K562 (cell line): ENCODE data around the gene HDAC6. TPM values are rescaled to one million over a fixed set of nuclear protein-coding genes. Genes with fewer than 3 reads are reported as not detected.

Experiments used
- ATAC-seq: fragments of 200-7000 bp; cut with Tn5 transposase; 3 replicates; pipeline ENCODE4 v1.9.1; 2020; ENCODE audit warnings: moderate library complexity
- BruUV-seq: library from RNA; stranded (reverse); fragments of 400-500 nt; replicated peaks from 2 replicates; lab custom pipeline; 2021; lab: Mats Ljungman, UMichigan
- CTCF ChIA-PET: fragments of 300-600 bp; formaldehyde crosslinking; extraction: SDS; loops from one replicate; lab custom pipeline; 2021; ENCODE audit warnings: low intra/inter-chr PET ratio; lab: Yijun Ruan, JAX
- POLR2A ChIA-PET: fragments of 300-600, 350-650 bp; sonication (Branson Sonifier 250); formaldehyde crosslinking; extraction: SDS; loops from one replicate; lab custom pipeline; 2021; ENCODE audit warnings: antibody characterized with exemption, inconsistent platforms; lab: Yijun Ruan, JAX
- DNase-seq, 4 experiments: peaks; one replicate each; pipeline versions ENCODE4 v3.0.0 to v3.0.0-alpha.2; 2011 to 2018; ENCODE audit warnings: low spot score in 3 of 4, mixed read lengths in 3 of 4; ENCODE audit errors: extremely low read depth in 1 of 4
- FAIRE-seq: peaks from 2 replicates; lab custom pipeline; 2011; peaks lifted over from hg19 to GRCh38; lab: Jason Lieb, UNC
- H2AFZ ChIP-seq: 2 replicates; pipeline ENCODE4 v1.6.0; 2011; ENCODE audit warnings: low read depth, low read length, control low read depth, inconsistent platforms
- H3K27ac ChIP-seq: fragments of 200-600 bp; 3 replicates; pipeline ENCODE4 v1.8.0; 2011; ENCODE audit warnings: low read depth, mild to moderate bottlenecking, control low read depth, inconsistent platforms, low read length, moderate library complexity, mixed read lengths; ENCODE audit errors: extremely low read depth
- H3K27me3 ChIP-seq, 2 experiments: fragments of 300-600 bp in 1 of 2; 2 replicates in 1 of 2; 3 replicates in 1 of 2; pipeline versions ENCODE4 v1.6.0 to v1.8.0; 2011; ENCODE audit warnings: inconsistent platforms in 2 of 2, low read length in 2 of 2, mild to moderate bottlenecking in 1 of 2, mixed read lengths in 1 of 2, moderate library complexity in 1 of 2; ENCODE audit not compliant: control insufficient read depth in 2 of 2, insufficient read depth in 2 of 2
- H3K36me3 ChIP-seq: fragments of 300-600 bp; 3 replicates; pipeline ENCODE4 v1.8.0; 2011; ENCODE audit warnings: mild to moderate bottlenecking, low read length, inconsistent platforms; ENCODE audit not compliant: control insufficient read depth, insufficient read depth
- H3K4me1 ChIP-seq, 2 experiments: fragments of 200-600 bp in 1 of 2; replicated peaks in 1 of 2; 2 replicates in 1 of 2; 3 replicates in 1 of 2; pipeline versions ENCODE4 v1.5.1 to v1.8.0; 2011; ENCODE audit warnings: inconsistent platforms in 2 of 2, low read length in 2 of 2, mild to moderate bottlenecking in 1 of 2, mixed read lengths in 1 of 2, moderate library complexity in 1 of 2; ENCODE audit not compliant: control insufficient read depth in 2 of 2, insufficient read depth in 2 of 2
- H3K4me2 ChIP-seq: 2 replicates; pipeline ENCODE4 v1.6.1; 2011; ENCODE audit warnings: low read length, control low read depth, inconsistent platforms, mixed read lengths; ENCODE audit not compliant: insufficient read depth
- H3K4me3 ChIP-seq: fragments of 200-600 bp; sonication (generic), shearing (Covaris generic); 2 replicates; pipeline ENCODE4 v1.5.1; 2016; ENCODE audit warnings: control low read depth, inconsistent platforms
- H3K79me2 ChIP-seq: fragments of 200-600 bp; 3 replicates; pipeline ENCODE4 v1.8.0; 2011; ENCODE audit warnings: low read length, inconsistent platforms; ENCODE audit not compliant: control insufficient read depth, insufficient read depth
- H3K9ac ChIP-seq, 2 experiments: 2 replicates each; pipeline versions ENCODE4 v1.6.0 to v1.6.1; 2011; ENCODE audit warnings: low read depth in 2 of 2, low read length in 2 of 2, control low read depth in 1 of 2, inconsistent platforms in 1 of 2, mild to moderate bottlenecking in 1 of 2, mixed read lengths in 1 of 2; ENCODE audit not compliant: insufficient read depth in 1 of 2
- H3K9me1 ChIP-seq: one replicate; pipeline ENCODE4 v1.6.0; 2011; ENCODE audit warnings: inconsistent platforms, mild to moderate bottlenecking, low read length, moderate library complexity; ENCODE audit not compliant: control insufficient read depth, insufficient read depth
- H3K9me3 ChIP-seq: replicated peaks from 2 replicates; pipeline ENCODE4 v1.5.1; 2011; ENCODE audit warnings: low read depth, low read length, inconsistent platforms; ENCODE audit not compliant: control insufficient read depth, insufficient read depth
- H4K20me1 ChIP-seq: replicated peaks from 2 replicates; pipeline ENCODE4 v1.6.1; 2011; ENCODE audit warnings: low read length, inconsistent platforms, mixed read lengths; ENCODE audit not compliant: control insufficient read depth, insufficient read depth
- ATF7 ChIP-seq: fragments of 450-650 bp; IDR thresholded peaks from 2 replicates; pipeline ENCODE4 v1.7.1; 2014; ENCODE audit warnings: mild to moderate bottlenecking, moderate library complexity
- BRD4 ChIP-seq: fragments of 200-600 bp; sonication (generic); IDR thresholded peaks from 2 replicates; pipeline ENCODE4 v1.6.1; 2017; ENCODE audit warnings: inconsistent platforms
- CCNT2 ChIP-seq: IDR thresholded peaks from 2 replicates; pipeline ENCODE4 v1.6.1; 2011; ENCODE audit warnings: borderline replicate concordance, low read depth, mild to moderate bottlenecking, moderate library complexity, mixed read lengths, low read length; ENCODE audit not compliant: insufficient read length; ENCODE audit errors: extremely low read depth
- RFX7 ChIP-seq: fragments of 250-450 bp; sonication (Bioruptor Pico); IDR thresholded peaks from 2 replicates; pipeline ENCODE4 v1.5.1; 2021; ENCODE audit warnings: mild to moderate bottlenecking
- YY1 ChIP-seq, 3 experiments: IDR thresholded peaks; 2 replicates each; pipeline ENCODE4 v1.6.1; 2011; ENCODE audit warnings: low read length in 2 of 3, mild to moderate bottlenecking in 2 of 3, moderate library complexity in 2 of 3, borderline replicate concordance in 1 of 3, control low read depth in 1 of 3, low read depth in 1 of 3; ENCODE audit not compliant: insufficient read depth in 3 of 3, insufficient replicate concordance in 2 of 3, control insufficient read depth in 1 of 3, insufficient read length in 1 of 3; ENCODE audit errors: extremely low read depth in 1 of 3
- ZKSCAN1 ChIP-seq: fragments of 150-350 bp; IDR thresholded peaks from 2 replicates; pipeline ENCODE4 v1.6.1; 2016; ENCODE audit warnings: low read depth, low read length
- ZNF24 ChIP-seq: fragments of 450-650 bp; IDR thresholded peaks from 2 replicates; pipeline ENCODE4 v1.6.1; 2016
- WGBS: fragments of 100-300 bp; shearing (Covaris generic); methylation state at CpG from one replicate; pipeline ENCODE4 v1.1.6; 2016; ENCODE audit warnings: low coverage, mixed read lengths; ENCODE audit not compliant: insufficient coverage; ENCODE audit errors: missing lambda C conversion rate; 5-methylcytosine and 5-hydroxymethylcytosine counted together
- in situ Hi-C: fragments of 300-500 bp; cut with MboI; formaldehyde crosslinking; loops from 4 replicates; pipeline ENCODE4 v1.15.0; 2018; ENCODE audit warnings: inconsistent platforms, mixed read lengths
- intact Hi-C: fragments of 100-400 bp; cut with micrococcal nuclease; formaldehyde crosslinking; loops from 2 replicates; pipeline ENCODE4 v1.14.2; 2022
- polyA plus RNA-seq, 8 experiments: library from polyadenylated mRNA; depleted of rRNA in 4 of 8; stranded (reverse) in 5 of 8; unstranded in 3 of 8; fragments of >200 nt; fragmentation: Nextera tagmentation in 2 of 8; fragmentation: Illumina TruSeq in 1 of 8; extraction: Ambion mirVana in 2 of 8; extraction: Trizol in 1 of 8; gene quantifications; 2 replicates each; pipeline versions ENCODE4 v1.2.1 to v1.2.3, GENCODE V29; 2011 to 2014; ENCODE audit warnings: inconsistent platforms in 1 of 8, missing spikeins in 1 of 8
- total RNA-seq, 7 experiments: library from RNA; depleted of rRNA in 6 of 7; stranded (reverse); fragments of >200 nt in 6 of 7; fragmentation: Illumina TruSeq in 2 of 7; extraction: Trizol in 2 of 7; gene quantifications; 2 replicates each; pipeline versions ENCODE4 v1.2.1 to v1.2.3, GENCODE V29; 2011 to 2021; ENCODE audit warnings: low replicate concordance in 1 of 7

HDAC6 gene
- total and polyA plus RNA-seq, 9 of the 15 experiments (the other 6 are each of a cell fraction or from before 2014, with no cell fraction given), result 29.9 to 101 (median 71.2) TPM

- H2AFZ ChIP-seq, result no peak overlapping the region
- H3K27me3 ChIP-seq, result no peaks in the 10 kb centered on the region
- in situ Hi-C loops, result no loop called here
- H3K36me3 ChIP-seq, result no peaks in the 10 kb centered on the region
- ATAC-seq (no peak), FAIRE-seq (no peak), DNase-seq (no peak)
- H3K4me3 ChIP-seq, result no peak overlapping the region
- no peak for TF ChIP-seq RFX7 (CRISPR knock-in tag)
- TF ChIP-seq YY1 (IDR thresholded peaks at IDR 0.05; ENCODE audit: borderline replicate concordance in 1 of 3, control insufficient read depth in 1 of 3, extremely low read depth in 1 of 3, insufficient read depth in 3 of 3, insufficient read length in 1 of 3, insufficient replicate concordance in 2 of 3, low read depth in 1 of 3, low read length in 2 of 3), result no peak
- TF ChIP-seq ZNF24, result no peak
- TF ChIP-seq ATF7, result no peak
- TF ChIP-seq ZKSCAN1, result no peak
- TF ChIP-seq BRD4, result no peak
- no peak for TF ChIP-seq CCNT2
- ChIA-PET CTCF (no interaction called here), POLR2A (interaction anchor here (0.6 to 1.7 kb wide), 2 partner anchors 10 to 836 kb away, joined by 4 to 5 read pairs; no protein-coding TSS in a partner anchor)
- peaks cover 16 to 33% of the 10 kb centered on the region in 2 experiments for H3K4me1 ChIP-seq
- H3K9me3 ChIP-seq, result no peaks in the 10 kb centered on the region
- no TSS peak for BruUV-seq
- no peak overlapping the region for H3K4me2 ChIP-seq
- H3K79me2 ChIP-seq, result peaks cover 10% of the 10 kb centered on the region; the same call in 1 of the 3 replicates
- no peak overlapping the region for H3K27ac ChIP-seq
- 82% methylated on average over 5 of the region's 6 CpGs for WGBS
- intact Hi-C loops, result no loop called here
- no peaks in the 10 kb centered on the region for H4K20me1 ChIP-seq
- H3K9me1 ChIP-seq, result no peaks in the 10 kb centered on the region
- H3K9ac ChIP-seq, result no peak overlapping the region
Measured at GRCh38 chrX:48769230-48769629, 32.6 kb upstream of the HDAC6 start.
